ENCODE results near the gene TTC22. TPM values are rescaled to one million over a fixed set of nuclear protein-coding genes. Genes with fewer than 3 reads are reported as not detected.

Gene TTC22
- total RNA-seq, 1 experiment from 2014 or later, result 8.8 TPM

GRCh38 chr1:54800041-54800898 lies 853 bp downstream of the TTC22 start:
- peaks cover 12% of the 10 kb centered on the region for H3K4me1 ChIP-seq
- ChIA-PET CTCF (interaction anchor here (0.6 to 1.7 kb wide), 18 partner anchors 7 to 601 kb away, joined by 3 to 18 read pairs (median 5); partner anchors contain the start of genes PARS2 and TTC4), POLR2A (interaction anchor here (0.6 to 0.7 kb wide), 3 partner anchors 33 to 311 kb away, joined by 3 to 8 read pairs (median 3); partner anchors contain the start of gene TTC4)
- DNase-seq, result peak in 1 of 2 experiments; percentile 8
- Mint-ChIP-seq H3K4me3 (ENCODE audit: unreplicated experiment) (peak overlapping the region; percentile 88), H3K9me3 (ENCODE audit: unreplicated experiment) (no peaks in the 10 kb centered on the region), H3K27ac (ENCODE audit: unreplicated experiment) (peak overlapping the region; percentile 37), H3K36me3 (ENCODE audit: insufficient read depth, unreplicated experiment) (peaks cover 14% of the 10 kb centered on the region), H3K27me3 (ENCODE audit: insufficient read depth, unreplicated experiment) (no peaks in the 10 kb centered on the region), H3K4me1 (ENCODE audit: low read depth, unreplicated experiment) (peaks cover 36% of the 10 kb centered on the region)
- BruUV-seq (replicated peaks), result TSS peak; percentile 25
- H3K9me3 ChIP-seq, result no peaks in the 10 kb centered on the region
- intact Hi-C loops (cut with micrococcal nuclease; ENCODE audit: unreplicated experiment), result loop anchor here (2.0 kb wide), 2 partner anchors 35 to 127 kb away; partner anchors contain the start of gene PARS2
- peak overlapping the region; percentile 66 for H3K4me3 ChIP-seq (ENCODE audit: low read depth, low read length)
- H3K36me3 ChIP-seq (ENCODE audit: control insufficient read depth, insufficient read depth, low read length), result no peaks in the 10 kb centered on the region
- no peaks in the 10 kb centered on the region for H3K27me3 ChIP-seq (replicated peaks; ENCODE audit: control insufficient read depth, insufficient read depth, low read length)
- TF ChIP-seq, protein P1, sequence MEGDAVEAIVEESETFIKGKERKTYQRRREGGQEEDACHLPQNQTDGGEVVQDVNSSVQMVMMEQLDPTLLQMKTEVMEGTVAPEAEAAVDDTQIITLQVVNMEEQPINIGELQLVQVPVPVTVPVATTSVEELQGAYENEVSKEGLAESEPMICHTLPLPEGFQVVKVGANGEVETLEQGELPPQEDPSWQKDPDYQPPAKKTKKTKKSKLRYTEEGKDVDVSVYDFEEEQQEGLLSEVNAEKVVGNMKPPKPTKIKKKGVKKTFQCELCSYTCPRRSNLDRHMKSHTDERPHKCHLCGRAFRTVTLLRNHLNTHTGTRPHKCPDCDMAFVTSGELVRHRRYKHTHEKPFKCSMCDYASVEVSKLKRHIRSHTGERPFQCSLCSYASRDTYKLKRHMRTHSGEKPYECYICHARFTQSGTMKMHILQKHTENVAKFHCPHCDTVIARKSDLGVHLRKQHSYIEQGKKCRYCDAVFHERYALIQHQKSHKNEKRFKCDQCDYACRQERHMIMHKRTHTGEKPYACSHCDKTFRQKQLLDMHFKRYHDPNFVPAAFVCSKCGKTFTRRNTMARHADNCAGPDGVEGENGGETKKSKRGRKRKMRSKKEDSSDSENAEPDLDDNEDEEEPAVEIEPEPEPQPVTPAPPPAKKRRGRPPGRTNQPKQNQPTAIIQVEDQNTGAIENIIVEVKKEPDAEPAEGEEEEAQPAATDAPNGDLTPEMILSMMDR (IDR thresholded peaks at IDR 0.05; ENCODE audit: insufficient read depth in 1 of 2, low read depth in 1 of 2, low read length in 1 of 2, severe bottlenecking in 1 of 2, unreplicated experiment in 1 of 2), result no peak

DNA sequence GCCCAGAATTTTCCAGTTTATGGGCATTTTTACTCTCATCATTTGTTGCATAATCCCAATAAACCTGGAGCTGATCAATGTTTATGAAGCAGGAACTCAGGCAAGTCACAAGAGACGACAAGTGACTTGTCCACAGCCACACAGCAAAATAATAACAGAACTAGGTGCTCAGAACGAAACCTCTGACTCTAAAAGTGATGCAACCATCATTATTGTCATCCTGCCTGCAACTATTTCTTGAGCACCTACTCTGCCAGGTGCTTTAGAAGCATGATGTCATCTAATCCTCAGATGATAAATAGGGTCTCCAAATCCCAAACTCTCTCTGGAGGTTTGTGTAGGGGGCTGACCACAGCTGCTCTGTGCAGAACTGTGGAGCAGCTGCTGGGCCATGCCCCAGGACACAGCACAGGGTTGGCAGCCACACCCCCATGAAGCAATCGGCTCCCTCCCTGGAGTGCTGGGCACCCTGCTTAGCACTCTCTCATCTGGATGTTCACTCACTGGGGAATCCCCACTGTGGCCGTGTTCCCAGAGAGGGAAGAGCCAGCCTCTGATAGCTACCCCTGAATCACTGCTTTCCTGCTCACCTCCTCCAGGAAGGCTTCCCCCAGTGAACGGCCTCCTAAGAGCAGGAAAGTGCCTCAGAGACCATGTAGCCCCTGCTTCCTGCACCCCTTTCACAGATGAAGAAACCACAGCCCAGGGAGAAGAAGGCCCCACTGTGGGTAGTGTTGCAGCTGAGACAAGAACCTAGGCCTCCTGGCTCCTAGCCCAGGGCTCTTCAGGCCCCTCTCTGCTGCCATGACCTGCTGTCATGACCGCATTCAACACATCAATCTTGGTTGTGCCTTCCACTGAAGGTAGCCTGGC lies 2.1 kb downstream of the TTC22 start:
- no peaks in the 10 kb centered on the region for H3K9me3 Mint-ChIP-seq (ENCODE audit: unreplicated experiment)
- TF ChIP-seq, protein P1 (IDR thresholded peaks at IDR 0.05; ENCODE audit: insufficient read depth in 1 of 2, low read depth in 1 of 2, low read length in 1 of 2, severe bottlenecking in 1 of 2, unreplicated experiment in 1 of 2), result no peak
- ChIA-PET CTCF (no interaction called here), POLR2A (no interaction called here)
- no TSS peak for BruUV-seq (replicated peaks)
- Histone ChIP-seq H3K36me3 (ENCODE audit: control insufficient read depth, insufficient read depth, low read length) (no peaks in the 10 kb centered on the region), H3K9me3 (no peaks in the 10 kb centered on the region), H3K4me1 (peaks cover 24% of the 10 kb centered on the region), H3K4me3 (ENCODE audit: low read depth, low read length) (peak overlapping the region; percentile 19; the same call in 1 of the 2 replicates), H3K27me3 (replicated peaks; ENCODE audit: control insufficient read depth, insufficient read depth, low read length) (no peaks in the 10 kb centered on the region)
- H3K36me3 Mint-ChIP-seq (ENCODE audit: insufficient read depth, unreplicated experiment), result peaks cover 14% of the 10 kb centered on the region
- peaks cover 43% of the 10 kb centered on the region for H3K4me1 Mint-ChIP-seq (ENCODE audit: low read depth, unreplicated experiment)
- intact Hi-C loops (cut with micrococcal nuclease; ENCODE audit: unreplicated experiment), result no loop called here
- no peak for DNase-seq
- H3K27ac Mint-ChIP-seq (ENCODE audit: unreplicated experiment), result no peak overlapping the region
- no peaks in the 10 kb centered on the region for H3K27me3 Mint-ChIP-seq (ENCODE audit: insufficient read depth, unreplicated experiment)
- H3K4me3 Mint-ChIP-seq (ENCODE audit: unreplicated experiment), result peak overlapping the region; percentile 88

DNA sequence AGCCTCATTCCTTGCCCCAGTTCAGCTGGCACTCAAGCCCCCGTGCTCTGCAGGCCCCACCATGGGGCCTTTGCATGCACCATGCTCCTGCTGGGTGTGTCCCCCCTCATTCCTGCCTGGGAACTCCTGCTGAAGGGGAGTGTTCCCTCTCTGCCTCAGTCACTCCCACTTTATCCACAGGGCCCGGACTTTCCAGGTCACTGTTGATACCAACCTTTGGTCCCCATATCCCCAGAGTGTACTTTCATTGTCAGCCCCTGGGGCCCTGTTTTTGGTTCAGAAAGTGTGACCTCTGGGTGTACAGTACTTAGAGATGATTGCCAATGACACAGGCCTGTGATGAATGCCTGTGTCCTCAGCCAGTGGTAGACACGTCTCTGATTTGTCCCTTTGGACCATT lies 2.9 kb downstream of the TTC22 start:
- Histone ChIP-seq H3K36me3 (ENCODE audit: control insufficient read depth, insufficient read depth, low read length) (no peaks in the 10 kb centered on the region), H3K9me3 (no peaks in the 10 kb centered on the region), H3K4me3 (ENCODE audit: low read depth, low read length) (no peak overlapping the region), H3K27me3 (replicated peaks; ENCODE audit: control insufficient read depth, insufficient read depth, low read length) (no peaks in the 10 kb centered on the region), H3K4me1 (peaks cover 31% of the 10 kb centered on the region)
- intact Hi-C loops (cut with micrococcal nuclease; ENCODE audit: unreplicated experiment), result no loop called here
- H3K27ac Mint-ChIP-seq (ENCODE audit: unreplicated experiment), result no peak overlapping the region
- CTCF ChIA-PET, result no interaction called here
- peaks cover 14% of the 10 kb centered on the region for H3K36me3 Mint-ChIP-seq (ENCODE audit: insufficient read depth, unreplicated experiment)
- no TSS peak for BruUV-seq (replicated peaks)
- H3K4me3 Mint-ChIP-seq (ENCODE audit: unreplicated experiment), result no peak overlapping the region
- peaks cover 43% of the 10 kb centered on the region for H3K4me1 Mint-ChIP-seq (ENCODE audit: low read depth, unreplicated experiment)
- H3K27me3 Mint-ChIP-seq (ENCODE audit: insufficient read depth, unreplicated experiment), result no peaks in the 10 kb centered on the region
- POLR2A ChIA-PET, result no interaction called here
- TF ChIP-seq, protein P1 (IDR thresholded peaks at IDR 0.05; ENCODE audit: insufficient read depth in 1 of 2, low read depth in 1 of 2, low read length in 1 of 2, severe bottlenecking in 1 of 2, unreplicated experiment in 1 of 2), result no peak
- no peaks in the 10 kb centered on the region for H3K9me3 Mint-ChIP-seq (ENCODE audit: unreplicated experiment)
- no peak for DNase-seq
